Heart left ventricle (tissue), 13 donors: ENCODE measurements around the gene PXK.

Source experiments
- CTCF ChIP-seq, 12 donors: fragments of 200-600 bp; sonication (generic) in 4 of 12; IDR thresholded peaks; one replicate each; pipeline versions ENCODE4 v1.5.0 to v1.8.0; 2018 to 2022; ENCODE audit warnings: antibody characterized with exemption in 12 of 12, mild to moderate bottlenecking in 5 of 12
- POLR2A ChIP-seq, 2 donors: fragments of 450-650 bp; IDR thresholded peaks; one replicate each; pipeline ENCODE4 v1.6.1; 2017; ENCODE audit warnings: antibody characterized with exemption in 2 of 2, mild to moderate bottlenecking in 2 of 2, moderate library complexity in 2 of 2
- donor health status: ischemic (EF 13 %, LVEDD 7.1; RV severe dilation, severe dysfunction).
- donor health status: DM: no; HTN: yes; CAD: no.
- donor health status: DM: no; HTN: no; CAD: no.
- donor health status: ischemic (EF 25% LVEDD 6.9; RV normal size, moderate dysfunction).
- donor health status: ischemic (EF 25% LVEDD 5.7; RV mildly dilated, moderate dysfunction).
- donor health status: ischemic (EF 35%, LVEDD 5.7; RV mildly dilated, moderate dysfunction).
- donor health status: nonischemic (EF 11% LVEDD 7.7; RV severe dilation, severe dysfunction).
- donor health status: DM: yes; HTN: yes; CAD: no.
- donor health status: PGD.
- donor health status: ischemic (EF 29% LVEDD 5.4; RV normal size, mild dysfunction).
- donor health status: nonischemic (EF 23%, LVEDD 6.1; RV moderate dilation, normal function).

GRCh38 chr3:58296843-58297242, 35.8 kb upstream of the PXK start:
- no peak for TF ChIP-seq CTCF (IDR thresholded peaks at IDR 0.05)
- TF ChIP-seq POLR2A (IDR thresholded peaks at IDR 0.05), result no peak
